ENCODE results near the gene PLBD2.

Gene PLBD2

DNA sequence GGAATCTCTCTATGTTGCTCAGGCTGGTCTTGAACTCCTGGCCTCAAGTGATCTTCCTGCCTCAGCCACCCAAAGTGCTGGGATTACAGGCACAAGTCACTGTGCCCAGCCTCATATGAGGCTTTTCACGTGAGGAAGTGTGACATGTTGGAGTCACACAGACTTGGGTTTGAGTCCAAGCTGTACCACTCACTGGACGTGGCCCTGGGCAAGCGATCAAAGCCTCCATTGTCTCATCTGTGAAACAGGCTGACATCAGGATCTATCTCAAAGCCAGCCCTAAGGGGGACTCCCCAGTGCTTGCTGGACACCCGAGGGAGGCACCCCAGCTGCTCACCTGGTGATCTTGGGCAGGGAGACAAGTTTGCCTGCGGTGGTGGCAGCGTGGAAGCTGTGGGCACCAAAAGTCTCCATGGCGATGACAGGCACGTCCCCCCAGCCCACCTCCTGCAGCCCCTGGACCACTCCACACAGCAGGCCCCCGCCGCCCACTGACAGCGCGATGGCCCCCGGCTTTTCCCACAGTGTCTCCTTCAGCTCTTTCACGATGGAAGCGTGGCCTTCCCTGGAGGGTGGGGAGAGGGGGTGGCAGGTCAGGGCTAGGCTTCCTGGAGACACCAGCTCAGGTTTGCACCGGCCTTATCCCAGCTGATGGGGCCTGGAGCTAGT, 38.6 kb downstream of the PLBD2 start:
- no peak for DNase-seq

DNA sequence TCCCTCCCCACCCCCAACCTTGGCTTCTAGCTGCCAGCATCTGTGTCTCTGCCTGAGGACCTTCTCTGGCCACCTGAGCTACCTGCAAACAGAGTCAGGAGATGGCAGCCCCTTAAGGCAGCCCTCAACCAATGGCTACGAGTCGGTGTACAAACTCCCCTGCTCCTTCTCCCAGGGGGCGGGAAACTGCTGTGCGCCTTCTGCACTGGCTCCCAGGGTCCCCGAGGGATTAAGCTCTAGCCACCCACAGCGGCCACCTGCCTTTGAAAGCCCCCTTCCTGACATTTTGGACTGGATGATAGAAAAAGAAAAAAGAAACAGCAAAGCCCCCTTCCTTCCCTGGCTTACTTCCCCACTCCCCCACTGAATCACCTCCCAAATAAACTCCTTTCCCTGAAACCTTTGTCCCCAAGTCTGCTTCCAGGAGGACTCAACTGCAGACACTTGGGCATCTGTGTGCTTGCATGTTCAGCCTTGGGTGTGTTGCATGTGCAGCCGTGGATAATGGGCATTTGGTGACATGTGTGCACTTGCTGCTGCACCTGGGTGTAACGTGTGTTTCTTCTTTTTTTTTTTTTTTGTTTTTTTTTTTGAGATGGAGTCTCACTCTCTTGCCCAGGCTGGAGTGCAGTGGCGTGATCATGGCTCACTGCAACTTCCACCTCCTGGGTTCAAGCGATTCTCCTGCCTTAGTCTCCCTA, 39.3 kb downstream of the PLBD2 start:
- no peak for DNase-seq

DNA sequence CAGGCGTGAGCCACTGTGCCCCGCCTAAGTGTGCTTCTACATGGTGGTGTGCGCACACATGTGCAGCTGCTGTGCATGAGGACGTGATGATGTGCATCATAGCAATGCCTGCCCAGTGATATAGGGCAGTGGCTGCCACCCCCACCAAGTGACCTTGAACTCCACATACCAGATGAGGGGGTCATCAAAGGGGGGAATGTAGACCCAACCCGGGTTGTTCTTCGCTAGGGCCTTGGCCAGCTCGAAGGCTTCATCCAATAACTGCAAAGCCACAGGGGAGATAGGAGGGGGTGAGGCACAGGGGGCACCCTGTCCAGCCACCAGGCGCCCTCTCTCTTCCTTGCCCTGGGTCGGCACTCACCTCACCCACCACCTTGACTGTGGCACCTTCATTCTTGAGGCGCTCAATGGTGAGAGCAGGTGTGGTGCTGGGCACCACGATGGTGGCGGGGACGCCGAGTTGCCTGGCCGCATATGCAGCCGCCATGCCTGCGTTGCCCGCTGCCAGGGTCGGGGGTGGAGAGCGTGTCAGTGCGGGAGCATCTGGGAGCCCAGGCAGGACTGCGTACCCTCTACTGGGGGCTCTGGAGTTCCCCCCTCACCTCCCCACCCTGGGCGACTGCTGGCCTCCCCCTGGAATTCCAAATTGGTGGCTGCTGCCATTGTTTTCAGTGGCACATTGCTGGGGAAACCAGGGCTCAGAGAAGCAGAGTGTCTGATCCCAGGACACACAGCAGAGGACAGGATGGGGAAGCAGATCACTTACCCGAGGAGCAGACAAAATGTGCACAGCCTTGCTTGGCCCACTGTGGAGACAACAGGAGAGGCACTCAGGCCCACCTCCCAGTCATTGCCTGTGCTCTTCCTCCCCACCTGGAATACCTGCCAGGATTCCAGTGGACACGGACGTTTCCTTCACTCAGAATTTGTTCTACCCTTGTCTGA, 40.2 kb downstream of the PLBD2 start:
- no peak for DNase-seq

DNA sequence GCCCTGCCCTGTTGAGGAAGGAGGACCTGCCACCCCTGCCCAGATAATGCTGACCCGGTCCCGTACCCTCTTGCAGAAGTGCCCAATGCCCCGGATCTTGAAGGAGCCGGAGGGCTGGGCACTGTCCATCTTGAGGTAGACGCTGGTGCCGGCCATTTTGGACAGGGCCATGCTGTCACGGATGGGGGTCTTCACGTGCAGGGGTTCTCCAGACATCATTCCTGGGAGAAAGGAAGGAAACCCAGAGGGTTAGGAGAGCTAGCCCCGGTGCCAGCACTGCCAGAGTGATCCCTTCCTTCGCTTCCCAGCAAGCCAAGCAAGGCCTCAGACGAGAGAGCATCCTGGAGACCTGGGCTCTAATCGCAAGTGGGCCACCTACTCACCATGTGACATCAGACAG, 41.1 kb downstream of the PLBD2 start:
- no peak for DNase-seq

DNA sequence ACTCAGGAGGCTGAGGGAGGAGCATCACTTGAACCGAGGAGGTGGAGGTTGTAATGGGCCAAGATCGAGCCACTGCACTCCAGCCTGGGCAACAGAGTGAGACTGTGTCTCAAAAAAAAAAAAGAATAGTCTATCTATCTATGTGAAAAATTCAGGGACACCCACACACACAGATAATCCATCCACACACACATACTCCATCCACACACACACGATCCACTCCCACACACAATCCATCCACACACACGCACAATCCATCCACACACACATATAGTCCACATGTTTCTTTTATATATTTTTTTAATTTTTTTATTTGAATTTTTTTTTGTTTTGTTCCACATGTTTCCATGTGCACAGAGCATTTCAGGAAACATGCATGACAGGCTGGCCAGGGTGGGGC, 42.0 kb downstream of the PLBD2 start:
- no peak for DNase-seq

DNA sequence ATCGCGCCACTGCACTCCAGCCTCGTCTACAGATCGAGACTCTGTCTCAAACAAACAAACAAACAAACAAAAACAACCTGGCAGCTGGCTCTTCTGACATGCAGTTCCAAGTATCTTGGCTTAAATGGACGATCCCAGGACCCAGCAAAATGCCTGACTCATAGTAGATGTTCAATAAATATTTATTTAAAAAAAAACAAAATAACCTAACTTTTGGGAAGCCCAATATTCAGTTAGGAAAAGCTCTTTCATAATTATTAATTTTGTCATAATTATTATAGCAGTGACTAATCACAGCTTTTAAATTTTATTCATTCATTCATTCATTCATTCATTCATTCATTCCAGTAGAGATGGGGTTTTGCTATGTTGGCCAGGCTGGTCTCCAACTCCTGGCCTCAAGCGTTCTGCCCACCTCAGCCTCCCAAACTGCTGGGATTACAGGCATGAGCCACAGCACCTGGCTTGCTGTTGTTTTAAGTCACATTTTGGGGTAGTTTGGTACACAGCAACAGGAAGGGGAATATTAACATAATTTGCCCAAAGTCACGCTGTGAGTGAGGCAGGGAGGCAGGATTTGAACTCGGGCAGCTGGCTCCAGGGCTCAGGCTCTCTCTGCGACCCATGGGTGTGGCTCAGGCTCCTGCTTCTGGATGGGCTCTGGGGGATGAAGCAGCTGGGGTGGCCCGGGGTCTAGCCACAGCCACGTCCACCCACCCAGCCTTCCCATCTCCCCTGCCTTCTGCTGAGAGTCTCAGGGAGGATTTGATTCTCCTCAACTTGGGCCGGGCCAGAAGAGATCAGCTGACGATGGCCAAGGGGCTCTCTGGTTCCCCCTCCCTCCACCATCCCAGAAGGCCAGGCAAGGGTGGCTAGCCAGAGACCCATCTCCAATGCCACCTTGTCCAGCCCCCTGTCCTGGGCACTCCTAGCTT, 42.9 kb downstream of the PLBD2 start:
- DNase-seq, result no peak

DNA sequence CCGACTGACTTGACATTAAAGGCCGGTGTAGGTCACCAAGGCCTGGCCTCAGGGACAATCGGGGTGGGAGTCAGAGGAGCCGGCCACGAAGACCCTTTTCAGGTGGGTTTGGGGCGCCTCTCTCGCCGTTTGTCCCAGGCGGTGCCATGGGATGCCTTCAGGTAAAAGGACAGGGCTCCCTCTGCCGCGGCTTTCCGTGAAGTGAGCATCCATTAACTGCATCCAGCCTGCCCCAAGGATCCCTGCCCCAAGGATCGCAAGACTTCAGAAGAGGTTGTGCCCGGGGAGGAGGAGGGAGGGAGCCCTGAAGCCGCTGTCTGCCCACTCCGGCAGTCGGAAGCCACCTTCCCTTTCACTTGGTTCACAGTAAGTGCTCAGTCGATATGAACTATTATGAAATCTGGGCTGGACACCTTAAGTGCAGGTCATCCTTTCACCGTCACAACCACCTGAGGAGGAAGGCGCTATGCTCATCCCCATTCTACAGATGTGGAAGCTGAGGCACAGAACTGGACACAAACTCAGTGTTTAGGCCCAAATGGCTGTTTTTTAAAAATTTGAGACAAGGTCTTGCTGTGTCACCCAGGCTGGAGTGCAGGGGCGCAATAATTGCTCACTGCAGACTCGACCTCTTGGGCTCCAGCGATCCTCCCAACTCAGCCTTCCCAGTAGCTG, 44.3 kb downstream of the PLBD2 start:
- DNase-seq, result no peak

DNA sequence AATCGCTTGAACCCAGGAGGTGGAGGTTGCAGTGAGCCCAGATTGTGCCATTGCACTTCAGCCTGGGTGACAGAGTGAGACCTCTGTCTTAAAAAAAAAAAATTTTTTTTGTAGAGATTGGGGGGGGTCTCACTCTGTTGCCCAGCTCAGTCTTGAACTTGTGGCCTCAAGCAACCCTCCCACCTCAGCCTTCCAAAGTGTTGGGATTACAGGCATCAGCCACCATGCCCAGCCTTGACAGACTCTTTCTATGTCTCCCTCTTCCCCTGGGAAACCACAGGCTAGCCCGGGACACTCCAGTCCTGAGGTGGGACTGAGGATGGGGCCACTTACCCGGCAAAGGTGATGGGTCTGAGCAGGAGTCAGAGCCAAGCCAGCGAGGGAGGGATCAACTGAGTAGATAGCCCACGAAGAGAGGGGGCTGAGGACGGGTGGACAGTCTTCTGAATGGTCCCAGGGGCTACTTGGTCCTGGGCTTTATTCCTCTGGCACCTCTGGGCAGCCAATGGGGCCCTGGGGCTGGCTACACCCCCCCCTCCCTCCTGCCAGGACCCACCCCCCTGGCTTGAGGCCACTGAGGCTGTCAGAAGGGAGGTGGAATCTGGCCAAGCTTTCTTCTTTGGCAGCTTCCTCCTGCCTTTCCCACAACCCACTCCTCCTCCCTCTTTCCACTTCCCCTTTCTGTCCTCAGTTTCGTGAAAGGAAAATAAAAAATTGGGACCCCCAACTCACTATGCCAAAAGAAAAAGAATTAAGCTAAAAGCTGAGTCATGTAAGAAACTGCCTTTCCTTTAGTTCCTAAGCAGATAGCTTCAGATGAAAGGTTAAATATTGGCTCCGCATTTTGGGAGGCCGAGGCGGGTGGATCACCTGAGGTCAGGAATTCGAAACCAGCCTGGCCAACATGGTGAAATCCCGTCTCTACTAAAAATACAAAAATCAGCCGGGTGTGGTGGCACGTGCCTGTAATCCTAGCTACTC, 45.3 kb downstream of the PLBD2 start, which contains the start of gene SDS:
TSS of gene SDS (minus strand) at position 453 of the 981 bp plus-strand sequence. CDS start 4,179 bp downstream, outside the sequence.
- DNase-seq, result no peak

DNA sequence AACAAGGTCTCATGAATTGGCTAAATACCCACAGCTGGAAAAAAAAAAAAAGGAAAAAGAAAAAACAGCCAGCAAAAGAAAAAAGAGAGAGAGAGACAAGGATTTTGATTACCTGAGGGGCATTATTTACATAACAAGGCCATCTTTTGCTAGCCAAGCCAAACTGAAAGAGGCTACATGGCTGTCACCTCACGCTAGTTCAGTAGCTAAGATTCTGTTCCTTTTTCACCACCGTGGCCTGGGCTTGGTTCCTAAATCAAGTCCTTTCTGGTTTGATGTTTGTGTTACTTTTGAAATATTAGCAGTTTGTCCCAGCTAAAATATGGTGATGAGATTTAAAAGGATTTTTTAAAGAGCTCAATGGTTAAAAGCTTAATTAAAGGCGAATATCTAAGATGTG, 47.3 kb downstream of the PLBD2 start:
- DNase-seq, result no peak

DNA sequence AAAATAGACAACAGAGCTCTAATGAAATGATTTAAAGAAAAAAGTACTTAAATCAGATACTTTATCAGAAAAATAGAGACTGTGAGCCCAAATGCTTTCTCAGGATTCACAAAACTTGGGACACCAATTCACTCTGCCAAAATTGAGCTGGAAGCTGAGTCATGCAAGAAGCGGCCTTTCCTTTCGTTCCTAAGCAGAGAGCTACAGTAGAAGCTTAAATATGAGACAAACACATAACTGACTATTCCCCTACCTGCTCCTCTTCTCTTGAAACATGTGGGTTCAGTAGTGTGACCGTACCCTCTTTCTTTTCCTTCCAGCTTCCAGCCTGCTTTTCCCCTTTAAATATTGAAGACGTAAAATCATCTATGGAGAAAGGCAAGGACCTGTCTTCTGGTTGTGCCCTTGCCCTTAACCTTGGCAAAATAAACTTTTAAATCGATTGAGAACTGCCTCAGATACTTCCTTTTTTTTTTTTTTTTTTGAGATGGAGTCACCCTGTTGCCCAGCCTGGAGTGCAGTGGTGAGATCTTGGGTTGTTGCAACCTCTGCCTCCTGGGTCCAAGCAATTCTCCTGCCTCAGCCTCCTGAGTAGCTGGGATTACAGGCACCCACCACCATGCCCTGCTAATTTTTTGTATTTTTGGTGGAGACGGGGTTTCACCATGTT, 49.7 kb downstream of the PLBD2 start:
- DNase-seq, result no peak

DNA sequence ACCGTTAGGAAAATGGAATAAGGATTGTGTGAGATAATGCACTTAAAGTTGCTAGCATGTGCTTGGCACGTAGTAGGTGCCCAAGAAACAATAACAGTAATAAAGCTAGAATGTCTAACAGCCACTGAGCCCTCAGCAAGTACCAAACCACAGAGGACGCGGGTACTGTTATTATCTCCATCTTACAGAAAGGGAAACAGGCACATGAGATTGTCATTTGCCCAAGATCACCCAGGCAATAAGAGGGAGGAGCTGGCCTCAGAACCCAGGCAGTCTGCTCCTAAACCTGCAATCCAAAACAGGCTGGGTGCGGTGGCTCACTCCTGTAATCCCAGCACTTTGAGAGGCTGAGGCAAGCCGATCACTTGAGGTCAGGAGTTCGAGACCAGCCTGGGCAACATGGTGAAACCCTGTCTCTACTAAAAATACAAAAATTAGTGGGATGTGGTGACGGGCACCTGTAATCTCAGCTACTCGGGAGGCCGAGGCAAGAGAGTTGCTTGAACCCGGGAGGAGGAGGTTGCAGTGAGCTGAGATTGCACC, 50.4 kb downstream of the PLBD2 start:
- no peak for DNase-seq

DNA sequence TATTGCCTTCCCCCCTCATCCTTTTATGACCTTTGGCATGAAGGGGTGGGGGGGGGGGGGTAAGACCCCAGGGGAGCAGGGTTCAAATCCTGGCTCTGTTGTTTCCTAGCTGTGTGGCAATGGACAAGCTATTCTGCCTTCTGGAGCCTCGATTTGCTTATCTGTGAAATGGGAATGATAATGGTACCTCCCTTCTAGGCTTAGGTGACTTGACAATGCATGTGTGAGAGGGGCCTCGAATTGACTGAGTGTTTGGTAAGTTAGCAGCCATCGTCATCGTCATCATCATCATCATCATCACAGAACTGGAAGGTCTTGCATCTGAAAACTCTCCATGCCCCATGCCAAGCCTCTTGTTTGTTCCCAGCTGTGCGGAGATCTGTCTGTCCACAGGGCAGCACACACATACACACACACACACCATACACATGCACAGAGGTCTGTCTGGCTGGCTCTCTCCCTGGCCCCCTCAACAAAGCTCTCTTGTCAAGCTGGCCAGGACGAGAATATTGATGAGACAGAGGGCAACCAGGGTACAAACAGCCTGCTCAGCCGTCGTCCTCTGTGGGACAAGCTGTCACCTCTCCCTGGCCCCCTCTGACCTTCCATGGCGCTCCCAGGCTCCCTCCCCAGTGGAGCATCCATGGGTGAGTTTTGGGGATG, 51.2 kb downstream of the PLBD2 start:
- no peak for DNase-seq

DNA sequence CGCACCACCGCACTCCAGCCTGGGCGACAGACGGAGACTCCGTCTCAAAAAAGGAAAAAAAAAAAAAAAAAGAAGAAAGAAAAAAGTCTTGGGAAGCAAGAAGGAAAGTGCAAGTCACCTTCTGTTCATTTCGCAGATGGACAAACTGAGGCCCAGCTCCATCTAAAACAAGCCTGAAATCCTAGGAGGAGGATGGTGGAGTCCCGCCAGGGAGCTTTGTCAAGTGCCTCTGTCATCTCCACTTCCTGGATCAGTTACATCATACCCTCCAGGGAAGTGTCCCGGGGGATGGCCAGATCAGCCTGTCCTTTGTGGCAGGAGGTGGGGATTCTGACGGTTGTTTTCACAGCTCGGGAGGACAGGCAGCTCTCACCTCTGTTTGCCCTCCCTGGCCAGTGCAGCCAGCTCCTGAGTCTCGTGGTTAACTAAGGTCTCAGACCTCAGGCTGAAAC, 55.1 kb downstream of the PLBD2 start:
- no peak for DNase-seq

DNA sequence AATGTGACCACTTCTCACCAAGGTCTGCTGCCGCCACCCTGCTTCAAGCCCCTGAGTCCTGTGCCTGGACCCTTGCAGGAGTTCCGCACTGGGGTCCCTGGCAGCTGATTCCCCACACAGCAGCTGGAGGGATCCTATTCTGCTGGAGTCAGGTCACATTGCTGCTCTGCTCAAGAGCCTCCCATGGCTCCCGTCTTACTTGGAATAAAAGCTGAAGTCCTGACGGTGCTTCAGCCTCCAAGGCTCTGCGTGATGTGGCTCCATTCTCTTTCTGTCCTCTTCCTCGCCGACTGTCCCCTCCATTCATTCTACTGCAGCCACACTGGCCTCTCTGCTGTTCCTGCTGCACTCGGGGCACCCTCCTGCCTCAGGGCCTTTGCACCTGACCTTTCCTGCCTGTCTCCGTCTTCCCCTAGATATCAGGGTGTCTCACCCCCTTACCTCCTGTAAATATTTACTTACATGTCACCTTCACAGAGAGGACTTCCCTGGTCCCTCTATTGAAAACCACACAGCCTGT, 56.2 kb downstream of the PLBD2 start:
- DNase-seq, result no peak

DNA sequence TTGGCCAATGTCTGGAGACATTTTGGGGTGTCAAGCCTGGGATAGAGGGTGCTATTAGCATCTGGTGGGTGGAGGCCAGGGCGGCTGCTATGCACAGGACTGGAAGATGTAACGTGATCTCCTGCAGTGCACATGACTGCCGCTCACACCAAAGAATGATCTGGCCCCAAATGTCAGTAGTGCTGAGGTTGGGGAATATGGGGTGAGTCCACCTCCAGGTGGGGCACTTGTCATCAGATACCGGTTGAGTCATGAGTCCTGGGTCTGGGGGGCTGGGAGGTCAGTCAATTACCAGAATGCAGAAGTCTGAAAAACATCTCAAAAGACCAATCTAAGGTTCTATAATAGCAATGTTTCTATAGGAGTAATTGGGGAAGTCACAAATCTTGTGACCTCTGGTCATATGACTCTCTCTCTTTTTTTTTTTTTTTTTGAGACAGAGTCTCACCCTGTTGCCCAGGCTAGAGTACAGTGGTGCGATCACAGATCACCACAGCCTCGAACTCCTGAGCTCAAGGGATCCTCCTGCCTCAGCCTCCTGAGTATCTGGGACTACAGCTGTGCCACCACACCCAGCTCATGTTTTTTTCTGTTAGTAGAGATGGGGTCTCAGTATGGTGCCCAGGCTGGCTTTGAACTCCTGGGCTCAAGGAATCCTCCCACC, 57.8 kb downstream of the PLBD2 start:
- no peak for DNase-seq

DNA sequence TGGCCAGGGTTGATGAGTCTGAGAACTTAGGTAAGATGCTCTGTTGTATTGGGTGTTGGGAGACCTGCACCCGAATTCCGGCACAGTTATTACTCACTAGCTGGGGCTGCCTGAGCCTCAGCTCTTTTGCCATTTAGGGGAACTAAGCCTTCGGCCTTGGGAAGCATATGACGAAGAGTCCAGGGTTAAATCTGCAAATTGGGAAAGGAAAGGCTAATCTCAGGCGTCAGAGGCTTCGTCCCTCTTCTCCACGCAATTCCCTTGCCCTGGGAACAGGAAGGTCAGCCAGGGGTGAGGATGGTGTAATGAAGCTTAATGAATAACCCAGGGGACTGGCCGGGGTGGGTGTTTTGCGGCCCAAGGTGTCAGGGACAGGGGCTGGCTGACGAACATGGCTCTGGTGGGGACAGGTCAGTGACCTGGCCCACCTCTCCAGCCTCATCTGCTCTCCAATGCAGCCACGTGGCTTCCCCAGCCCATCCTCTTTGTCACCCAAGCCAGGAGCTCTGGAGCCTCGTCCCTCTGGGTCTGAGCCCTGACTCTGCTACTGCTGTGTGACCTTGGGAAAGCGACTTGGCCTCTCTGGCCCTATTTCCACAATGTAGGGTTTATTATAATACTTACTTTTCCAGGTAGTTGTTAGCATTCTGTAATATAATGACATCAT, 60.0 kb downstream of the PLBD2 start:
- DNase-seq, result no peak

DNA sequence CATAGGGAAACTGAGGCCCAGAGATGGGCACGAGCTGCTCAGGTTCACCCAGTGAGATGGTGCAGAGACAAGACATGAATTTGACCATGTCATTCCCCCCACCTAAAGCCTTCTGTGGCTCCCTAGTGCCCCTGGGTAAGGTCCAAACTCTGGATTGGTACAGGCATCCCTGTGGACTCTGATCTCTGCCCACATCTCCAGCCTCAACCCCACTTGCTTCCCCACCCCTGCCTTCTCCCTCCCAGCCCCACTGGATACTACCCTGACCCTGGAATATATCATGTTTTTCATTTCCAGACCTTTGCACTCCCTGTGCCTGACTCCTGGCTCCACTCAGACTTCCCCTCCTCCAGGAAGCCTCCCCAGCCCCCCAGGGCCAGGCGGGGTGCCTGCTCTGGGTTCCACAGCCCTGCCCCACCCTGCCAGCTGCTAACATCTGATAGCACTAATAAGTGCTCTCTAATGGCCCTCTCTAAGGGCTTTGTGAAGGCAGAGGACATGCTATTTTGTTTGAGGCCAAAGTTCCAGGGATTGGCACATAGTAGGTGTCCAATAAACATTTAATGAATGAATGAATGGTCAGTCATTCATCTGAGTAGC, 62.7 kb downstream of the PLBD2 start:
- no peak for DNase-seq

Measured in activated gamma-delta T cell (primary cell).